K562 (cell line): ENCODE results near the gene ATPAF2. TPM values are rescaled to one million over a fixed set of nuclear protein-coding genes. Genes with fewer than 3 reads are reported as not detected.
A peak's percentile ranks its signal among the peaks of the same experiment; 100 is the strongest.

Source experiments
- ATAC-seq: fragments of 200-7000 bp; cut with Tn5 transposase; 3 replicates; pipeline ENCODE4 v1.9.1; 2020; ENCODE audit warnings: moderate library complexity
- BruUV-seq: library from RNA; stranded (reverse); fragments of 400-500 nt; replicated peaks from 2 replicates; lab custom pipeline; 2021; lab: Mats Ljungman, UMichigan
- CTCF ChIA-PET: fragments of 300-600 bp; formaldehyde crosslinking; extraction: SDS; loops from one replicate; lab custom pipeline; 2021; ENCODE audit warnings: low intra/inter-chr PET ratio; lab: Yijun Ruan, JAX
- POLR2A ChIA-PET: fragments of 300-600, 350-650 bp; sonication (Branson Sonifier 250); formaldehyde crosslinking; extraction: SDS; loops from one replicate; lab custom pipeline; 2021; ENCODE audit warnings: antibody characterized with exemption, inconsistent platforms; lab: Yijun Ruan, JAX
- DNase-seq, 4 experiments: peaks; one replicate each; pipeline versions ENCODE4 v3.0.0 to v3.0.0-alpha.2; 2011 to 2018; ENCODE audit warnings: low spot score in 3 of 4, mixed read lengths in 3 of 4; ENCODE audit errors: extremely low read depth in 1 of 4
- FAIRE-seq: peaks from 2 replicates; lab custom pipeline; 2011; peaks lifted over from hg19 to GRCh38; lab: Jason Lieb, UNC
- H2AFZ ChIP-seq: 2 replicates; pipeline ENCODE4 v1.6.0; 2011; ENCODE audit warnings: low read depth, low read length, control low read depth, inconsistent platforms
- H3K27ac ChIP-seq: fragments of 200-600 bp; 3 replicates; pipeline ENCODE4 v1.8.0; 2011; ENCODE audit warnings: low read depth, mild to moderate bottlenecking, control low read depth, inconsistent platforms, low read length, moderate library complexity, mixed read lengths; ENCODE audit errors: extremely low read depth
- H3K27me3 ChIP-seq, 2 experiments: fragments of 300-600 bp in 1 of 2; 2 replicates in 1 of 2; 3 replicates in 1 of 2; pipeline versions ENCODE4 v1.6.0 to v1.8.0; 2011; ENCODE audit warnings: inconsistent platforms in 2 of 2, low read length in 2 of 2, mild to moderate bottlenecking in 1 of 2, mixed read lengths in 1 of 2, moderate library complexity in 1 of 2; ENCODE audit not compliant: control insufficient read depth in 2 of 2, insufficient read depth in 2 of 2
- H3K36me3 ChIP-seq: fragments of 300-600 bp; 3 replicates; pipeline ENCODE4 v1.8.0; 2011; ENCODE audit warnings: mild to moderate bottlenecking, low read length, inconsistent platforms; ENCODE audit not compliant: control insufficient read depth, insufficient read depth
- H3K4me1 ChIP-seq, 2 experiments: fragments of 200-600 bp in 1 of 2; replicated peaks in 1 of 2; 2 replicates in 1 of 2; 3 replicates in 1 of 2; pipeline versions ENCODE4 v1.5.1 to v1.8.0; 2011; ENCODE audit warnings: inconsistent platforms in 2 of 2, low read length in 2 of 2, mild to moderate bottlenecking in 1 of 2, mixed read lengths in 1 of 2, moderate library complexity in 1 of 2; ENCODE audit not compliant: control insufficient read depth in 2 of 2, insufficient read depth in 2 of 2
- H3K4me2 ChIP-seq: 2 replicates; pipeline ENCODE4 v1.6.1; 2011; ENCODE audit warnings: low read length, control low read depth, inconsistent platforms, mixed read lengths; ENCODE audit not compliant: insufficient read depth
- H3K4me3 ChIP-seq: fragments of 200-600 bp; sonication (generic), shearing (Covaris generic); 2 replicates; pipeline ENCODE4 v1.5.1; 2016; ENCODE audit warnings: control low read depth, inconsistent platforms
- H3K79me2 ChIP-seq: fragments of 200-600 bp; 3 replicates; pipeline ENCODE4 v1.8.0; 2011; ENCODE audit warnings: low read length, inconsistent platforms; ENCODE audit not compliant: control insufficient read depth, insufficient read depth
- H3K9ac ChIP-seq, 2 experiments: 2 replicates each; pipeline versions ENCODE4 v1.6.0 to v1.6.1; 2011; ENCODE audit warnings: low read depth in 2 of 2, low read length in 2 of 2, control low read depth in 1 of 2, inconsistent platforms in 1 of 2, mild to moderate bottlenecking in 1 of 2, mixed read lengths in 1 of 2; ENCODE audit not compliant: insufficient read depth in 1 of 2
- H3K9me1 ChIP-seq: one replicate; pipeline ENCODE4 v1.6.0; 2011; ENCODE audit warnings: inconsistent platforms, mild to moderate bottlenecking, low read length, moderate library complexity; ENCODE audit not compliant: control insufficient read depth, insufficient read depth
- H3K9me3 ChIP-seq: replicated peaks from 2 replicates; pipeline ENCODE4 v1.5.1; 2011; ENCODE audit warnings: low read depth, low read length, inconsistent platforms; ENCODE audit not compliant: control insufficient read depth, insufficient read depth
- H4K20me1 ChIP-seq: replicated peaks from 2 replicates; pipeline ENCODE4 v1.6.1; 2011; ENCODE audit warnings: low read length, inconsistent platforms, mixed read lengths; ENCODE audit not compliant: control insufficient read depth, insufficient read depth
- ATF4 ChIP-seq: fragments of 450-650 bp; formaldehyde crosslinking; IDR thresholded peaks from 2 replicates; pipeline ENCODE4 v1.4.0; 2022; ENCODE audit warnings: mild to moderate bottlenecking, moderate library complexity
- BRF1 ChIP-seq: IDR thresholded peaks from 3 replicates; pipeline ENCODE4 v1.6.1; 2011; ENCODE audit warnings: borderline replicate concordance, mild to moderate bottlenecking; ENCODE audit not compliant: insufficient read length; ENCODE audit errors: extremely low read depth
- CHD2 ChIP-seq: IDR thresholded peaks from 2 replicates; pipeline ENCODE4 v1.6.1; 2011; ENCODE audit warnings: low read depth, low read length
- COPS2 ChIP-seq: fragments of 450-650 bp; conservative IDR thresholded peaks from 2 replicates; pipeline ENCODE4 v1.6.1; 2016; ENCODE audit warnings: mild to moderate bottlenecking, moderate library complexity
- FOSL1 ChIP-seq: fragments of 200-800 bp; sonication (Bioruptor generic); conservative IDR thresholded peaks from 2 replicates; pipeline ENCODE4 v1.6.1; 2016; ENCODE audit warnings: missing genetic modification characterization, missing compliant biosample characterization
- GABPA ChIP-seq: fragments of 200-800 bp; sonication (Bioruptor generic); conservative IDR thresholded peaks from 2 replicates; pipeline ENCODE4 v1.6.1; 2016; ENCODE audit warnings: low read depth, missing genetic modification characterization, missing compliant biosample characterization
- HCFC1 ChIP-seq: IDR thresholded peaks from 2 replicates; pipeline ENCODE4 v1.6.1; 2012; ENCODE audit warnings: low read depth, low read length, improper control_type of control experiment
- HDAC6 ChIP-seq: IDR thresholded peaks from 2 replicates; pipeline ENCODE4 v1.6.1; 2012; ENCODE audit warnings: low read depth, mild to moderate bottlenecking, control low read depth, inconsistent platforms, low read length, moderate library complexity
- HNRNPH1 ChIP-seq: fragments of 200-400 bp; formaldehyde crosslinking; optimal IDR thresholded peaks from 2 replicates; pipeline ENCODE3; 2017; ENCODE audit warnings: low read depth, mild to moderate bottlenecking, low read length, moderate library complexity
- HNRNPL ChIP-seq: fragments of 200-400 bp; formaldehyde crosslinking; IDR thresholded peaks from 2 replicates; pipeline ENCODE4 v1.6.1; 2017; ENCODE audit warnings: low read depth, mild to moderate bottlenecking, low read length
- HNRNPLL ChIP-seq: fragments of 200-400 bp; formaldehyde crosslinking; IDR thresholded peaks from 2 replicates; pipeline ENCODE4 v1.6.1; 2017; ENCODE audit warnings: low read length, low read depth, mild to moderate bottlenecking; ENCODE audit not compliant: poor library complexity, severe bottlenecking
- IFI16 ChIP-seq: fragments of 250-450 bp; sonication (Bioruptor Pico); IDR thresholded peaks from 2 replicates; pipeline ENCODE4 v2.1.2; 2022; ENCODE audit warnings: mild to moderate bottlenecking, inconsistent platforms
- NRF1 ChIP-seq, 2 experiments: fragments of 450-650 bp; IDR thresholded peaks in 1 of 2; conservative IDR thresholded peaks in 1 of 2; 2 replicates each; pipeline ENCODE4 v1.6.1; 2014; ENCODE audit warnings: mild to moderate bottlenecking in 2 of 2
- PYGO2 ChIP-seq: fragments of 450-650 bp; IDR thresholded peaks from 2 replicates; pipeline ENCODE4 v1.6.1; 2016; ENCODE audit warnings: mild to moderate bottlenecking, missing genetic modification characterization, moderate library complexity, missing compliant biosample characterization
- SRSF1 ChIP-seq: fragments of 200-400 bp; formaldehyde crosslinking; IDR thresholded peaks from 2 replicates; pipeline ENCODE4 v1.6.1; 2017; ENCODE audit warnings: mild to moderate bottlenecking, low read depth, low read length, moderate library complexity
- TRIM28 ChIP-seq: fragments of 450-650 bp; IDR thresholded peaks from 2 replicates; pipeline ENCODE4 v1.6.1; 2017
- XRCC5 ChIP-seq: fragments of 200-400 bp; formaldehyde crosslinking; IDR thresholded peaks from 2 replicates; pipeline ENCODE4 v1.6.1; 2017; ENCODE audit warnings: low read depth, mild to moderate bottlenecking, low read length
- ZNF143 ChIP-seq: sonication (generic); formaldehyde crosslinking; IDR thresholded peaks from 2 replicates; pipeline ENCODE4 v1.9.0; 2022; ENCODE audit warnings: mild to moderate bottlenecking, missing genetic modification reagents
- ZNF277 ChIP-seq: fragments of 250-450 bp; sonication (Bioruptor Pico); IDR thresholded peaks from 2 replicates; pipeline ENCODE4 v1.8.0; 2022; ENCODE audit warnings: inconsistent platforms, mild to moderate bottlenecking, moderate library complexity, borderline replicate concordance
- ZNF707 ChIP-seq: fragments of 250-450 bp; sonication (Bioruptor Pico); conservative IDR thresholded peaks from 2 replicates; pipeline ENCODE4 v1.8.0; 2022; ENCODE audit warnings: inconsistent platforms, mild to moderate bottlenecking, moderate library complexity
- ZNF766 ChIP-seq: fragments of 200-800 bp; sonication (Bioruptor generic); conservative IDR thresholded peaks from 2 replicates; pipeline ENCODE4 v1.6.1; 2016; ENCODE audit warnings: missing genetic modification characterization, missing compliant biosample characterization
- ZNF79 ChIP-seq: fragments of 250-450 bp; sonication (Bioruptor Pico); IDR thresholded peaks from 2 replicates; pipeline ENCODE4 v1.4.0; 2020; ENCODE audit warnings: low read depth, mild to moderate bottlenecking, moderate library complexity
- WGBS: fragments of 100-300 bp; shearing (Covaris generic); methylation state at CpG from one replicate; pipeline ENCODE4 v1.1.6; 2016; ENCODE audit warnings: low coverage, mixed read lengths; ENCODE audit not compliant: insufficient coverage; ENCODE audit errors: missing lambda C conversion rate; 5-methylcytosine and 5-hydroxymethylcytosine counted together
- in situ Hi-C: fragments of 300-500 bp; cut with MboI; formaldehyde crosslinking; loops from 4 replicates; pipeline ENCODE4 v1.15.0; 2018; ENCODE audit warnings: inconsistent platforms, mixed read lengths
- intact Hi-C: fragments of 100-400 bp; cut with micrococcal nuclease; formaldehyde crosslinking; loops from 2 replicates; pipeline ENCODE4 v1.14.2; 2022
- polyA plus RNA-seq, 8 experiments: library from polyadenylated mRNA; depleted of rRNA in 4 of 8; stranded (reverse) in 5 of 8; unstranded in 3 of 8; fragments of >200 nt; fragmentation: Nextera tagmentation in 2 of 8; fragmentation: Illumina TruSeq in 1 of 8; extraction: Ambion mirVana in 2 of 8; extraction: Trizol in 1 of 8; gene quantifications; 2 replicates each; pipeline versions ENCODE4 v1.2.1 to v1.2.3, GENCODE V29; 2011 to 2014; ENCODE audit warnings: inconsistent platforms in 1 of 8, missing spikeins in 1 of 8
- total RNA-seq, 7 experiments: library from RNA; depleted of rRNA in 6 of 7; stranded (reverse); fragments of >200 nt in 6 of 7; fragmentation: Illumina TruSeq in 2 of 7; extraction: Trizol in 2 of 7; gene quantifications; 2 replicates each; pipeline versions ENCODE4 v1.2.1 to v1.2.3, GENCODE V29; 2011 to 2021; ENCODE audit warnings: low replicate concordance in 1 of 7

ATPAF2 gene
- total and polyA plus RNA-seq, 9 of the 15 experiments (the other 6 are each of a cell fraction or from before 2014, with no cell fraction given) = 2.1 to 19.2 (median 11.3) TPM

- Histone ChIP-seq H2AFZ (no peak overlapping the region), H3K27me3 (no peaks in the 10 kb centered on the region), H3K36me3 (no peaks in the 10 kb centered on the region), H3K9me3 (no peaks in the 10 kb centered on the region), H3K9me1 (no peaks in the 10 kb centered on the region), H3K4me3 (no peak overlapping the region), H3K79me2 (peaks cover 34% of the 10 kb centered on the region), H3K4me2 (no peak overlapping the region), H3K27ac (no peak overlapping the region), H4K20me1 (no peaks in the 10 kb centered on the region; the same call in 1 of the 2 replicates), H3K4me1 (peaks cover 8 to 21% of the 10 kb centered on the region in 2 experiments; a peak in 3 of 5 replicates), H3K9ac (no peak overlapping the region)
- ChIA-PET POLR2A (interaction anchor here (0.6 to 1.0 kb wide), 4 partner anchors 61 to 639 kb away, joined by 3 to 4 read pairs (median 3); partner anchors contain the start of gene TOM1L2), CTCF (interaction anchor here (0.6 to 1.8 kb wide), 4 partner anchors 48 to 678 kb away, joined by 3 to 9 read pairs (median 6); no protein-coding TSS in a partner anchor)
- intact Hi-C loops = loop anchor here (1.0 to 5.0 kb wide), 2 partner anchors 46 to 142 kb away; no protein-coding TSS in a partner anchor
- FAIRE-seq (peak; percentile 92), DNase-seq (peak; percentile 47 to 80 (median 60)), ATAC-seq (peak; percentile 94)
- BruUV-seq = no TSS peak
- WGBS = 0% methylated on average over 5 of the region's 5 CpGs
- in situ Hi-C loops = no loop called here
- TF ChIP-seq HNRNPL (no peak), ZNF277 (CRISPR knock-in tag) (no peak), ZNF79 (CRISPR knock-in tag) (no peak), HDAC6 (no peak), ZNF707 (CRISPR knock-in tag) (no peak), CHD2 (no peak), HNRNPLL (no peak), NRF1 (conservative IDR thresholded peaks at IDR 0.05 in 1 of 2, IDR thresholded peaks at IDR 0.05 in 1 of 2) (no peak), ATF4 (no peak), FOSL1 (tag) (no peak), ZNF143 (peak; percentile 82), GABPA (tag) (peak; percentile 85), HCFC1 (peak; percentile 92), COPS2 (no peak), TRIM28 (no peak), HNRNPH1 (no peak), PYGO2 (no peak), ZNF766 (CRISPR knock-in tag) (0 out of 2 replicates have a peak, but pooled peaks have one; percentile 47), IFI16 (CRISPR knock-in tag) (no peak), BRF1 (no peak), XRCC5 (no peak), SRSF1 (no peak)
Observed at GRCh38 chr17:18033442-18034099, 5.4 kb downstream of the ATPAF2 start.
